Sigmoid colon (tissue), 4 donors: ENCODE data around the gene OR5D16.
"Not testable (repeated sequence)": the region's sequence is repeated elsewhere in the genome, so short reads cannot be mapped to it uniquely, and the experiment has no call there.

ENCODE experiments used
- CTCF ChIP-seq, 4 experiments: fragments of 450-650 bp in 3 of 4; fragments of 200-600 bp in 1 of 4; IDR thresholded peaks; one replicate each; pipeline ENCODE4 v1.5.1; 2016 to 2019; ENCODE audit warnings: antibody characterized with exemption in 4 of 4, mild to moderate bottlenecking in 3 of 4, moderate library complexity in 2 of 4
- POLR2A ChIP-seq, 2 donors: fragments of 450-650 bp; IDR thresholded peaks; one replicate each; pipeline ENCODE4 v1.6.1; 2016; ENCODE audit warnings: antibody characterized with exemption in 2 of 2, mild to moderate bottlenecking in 2 of 2, moderate library complexity in 2 of 2
- POLR2AphosphoS5 ChIP-seq, 4 donors: sonication (generic); formaldehyde crosslinking; IDR thresholded peaks; one replicate each; pipeline ENCODE4 v1.6.1; 2017; ENCODE audit warnings: antibody characterized with exemption in 4 of 4

DNA sequence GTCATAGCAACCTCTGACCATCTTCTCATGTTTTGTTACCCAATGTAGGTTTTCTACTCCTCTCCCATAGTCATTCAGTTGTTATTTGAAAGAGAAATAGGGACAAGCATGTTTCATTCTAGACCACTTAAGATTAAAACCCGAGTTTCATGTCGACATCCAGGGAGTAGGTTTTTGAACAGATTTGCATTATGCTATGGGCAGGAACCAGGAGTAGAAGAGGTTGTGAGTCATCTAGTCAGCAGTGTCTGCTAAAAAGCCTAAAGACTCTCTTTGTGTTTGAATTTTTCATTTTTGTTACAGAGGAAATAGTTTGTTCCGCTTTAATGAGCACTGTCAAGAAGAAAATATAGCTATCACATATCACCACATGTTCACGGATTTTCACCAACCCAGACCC is 46.4 kb downstream of the OR5D16 start:
- not testable (repeated sequence) for TF ChIP-seq CTCF, POLR2A, POLR2AphosphoS5 (IDR thresholded peaks at IDR 0.05)
